OCI-LY7 (cell line): ENCODE results near the gene CDH2. TPM values are rescaled to one million over a fixed set of nuclear protein-coding genes. Genes with fewer than 3 reads are reported as not detected.

Source experiments
- BruUV-seq: library from RNA; stranded (reverse); fragments of 400-500 nt; replicated peaks from 2 replicates; lab custom pipeline; 2021; lab: Mats Ljungman, UMichigan
- CTCF ChIA-PET: fragments of 300-600 bp; sonication (Branson Sonifier 250); formaldehyde crosslinking; loops from one replicate; lab custom pipeline; 2022; ENCODE audit warnings: antibody characterized with exemption; ENCODE audit not compliant: unreplicated experiment; lab: Charles Lee
- POLR2A ChIA-PET: fragments of 300-600 bp; sonication (Branson Sonifier 250); formaldehyde crosslinking; loops from one replicate; lab custom pipeline; 2022; ENCODE audit warnings: antibody characterized with exemption; lab: Charles Lee
- DNase-seq: peaks from one replicate; pipeline ENCODE4 v3.0.0-alpha.2; 2015; ENCODE audit warnings: low spot score
- H2AFZ ChIP-seq: fragments of 200-600 bp; sonication (generic), shearing (Covaris generic); 2 replicates; pipeline ENCODE4 v1.6.1; 2014; ENCODE audit warnings: mild to moderate bottlenecking, antibody characterized with exemption, low read length, moderate library complexity
- H3K27ac ChIP-seq: fragments of 200-600 bp; sonication (generic); 2 replicates; pipeline ENCODE4 v1.5.1; 2014; ENCODE audit warnings: mixed run types, low read depth, mild to moderate bottlenecking, moderate library complexity, low read length, inconsistent platforms; ENCODE audit not compliant: poor library complexity, severe bottlenecking
- H3K36me3 ChIP-seq: fragments of 200-600 bp; sonication (generic); 2 replicates; pipeline ENCODE4 v1.6.1; 2014; ENCODE audit warnings: mild to moderate bottlenecking, antibody characterized with exemption, low read length, moderate library complexity, mixed read lengths; ENCODE audit not compliant: insufficient read depth
- H3K4me1 ChIP-seq: fragments of 200-600 bp; sonication (generic); 2 replicates; pipeline ENCODE4 v1.5.1; 2014; ENCODE audit warnings: mild to moderate bottlenecking, low read length; ENCODE audit not compliant: insufficient read depth, poor library complexity, severe bottlenecking
- H3K4me2 ChIP-seq: fragments of 200-600 bp; sonication (generic); 2 replicates; pipeline ENCODE4 v1.6.1; 2014; ENCODE audit warnings: mild to moderate bottlenecking, low read length
- H3K4me3 ChIP-seq: fragments of 200-600 bp; sonication (generic); 2 replicates; pipeline ENCODE4 v1.5.1; 2014; ENCODE audit warnings: mild to moderate bottlenecking, low read depth, low read length; ENCODE audit not compliant: poor library complexity, severe bottlenecking
- H3K79me2 ChIP-seq: fragments of 200-600 bp; sonication (generic); 2 replicates; pipeline ENCODE4 v1.6.1; 2016; ENCODE audit warnings: low read depth, mild to moderate bottlenecking, low read length, moderate library complexity, mixed read lengths; ENCODE audit not compliant: insufficient read depth
- H3K9me2 ChIP-seq: fragments of 200-600 bp; sonication (generic); 2 replicates; pipeline ENCODE4 v1.6.1; 2016; ENCODE audit warnings: mild to moderate bottlenecking, low read length, mixed read lengths; ENCODE audit not compliant: insufficient read depth
- H3K9me3 ChIP-seq: fragments of 200-600 bp; sonication (generic); 2 replicates; pipeline ENCODE4 v1.6.1; 2014; ENCODE audit warnings: mild to moderate bottlenecking, mixed run types, low read length, mixed read lengths
- H4K20me1 ChIP-seq: fragments of 200-600 bp; sonication (generic); 2 replicates; pipeline ENCODE4 v1.6.1; 2014; ENCODE audit warnings: mild to moderate bottlenecking, antibody characterized with exemption, low read length, moderate library complexity, mixed read lengths; ENCODE audit not compliant: insufficient read depth
- EZH2phosphoT487 ChIP-seq: fragments of 200-600 bp; sonication (generic); IDR thresholded peaks from 2 replicates; pipeline ENCODE4 v1.6.1; 2018; ENCODE audit warnings: low read depth, borderline replicate concordance, mild to moderate bottlenecking, mixed run types, antibody characterized with exemption, low read length, moderate library complexity, mixed read lengths
- intact Hi-C: fragments of 100-400 bp; cut with micrococcal nuclease; formaldehyde crosslinking; loops from one replicate; pipeline ENCODE4 v1.10.0; 2022; ENCODE audit not compliant: unreplicated experiment
- total RNA-seq, 2 experiments: library from RNA; depleted of rRNA in 1 of 2; stranded (reverse); fragments of >200 nt in 1 of 2; shearing (Covaris generic) in 1 of 2; gene quantifications; 2 replicates each; pipeline ENCODE4 v1.2.3, GENCODE V29; 2014 to 2022
- TF ChIP-seq, protein P1 (sequence below): fragments of 200-600 bp; sonication (generic); conservative IDR thresholded peaks from 2 replicates; pipeline ENCODE4 v1.5.1; 2014; ENCODE audit warnings: mild to moderate bottlenecking, antibody characterized with exemption, low read length, moderate library complexity, mixed read lengths

Gene CDH2
- total RNA-seq, 2 experiments from 2014 or later = not detected

GRCh38 chr18:27903906-27904305, 273.0 kb downstream of the CDH2 start:
- Histone ChIP-seq H2AFZ (no peak overlapping the region), H3K4me2 (no peak overlapping the region), H3K4me1 (no peaks in the 10 kb centered on the region), H3K79me2 (no peaks in the 10 kb centered on the region), H3K27ac (no peak overlapping the region), H3K4me3 (no peak overlapping the region), H3K36me3 (no peaks in the 10 kb centered on the region), H3K9me3 (no peaks in the 10 kb centered on the region), H3K9me2 (no peaks in the 10 kb centered on the region), H4K20me1 (no peaks in the 10 kb centered on the region)
- no peak for TF ChIP-seq EZH2phosphoT487
- TF ChIP-seq, protein P1, sequence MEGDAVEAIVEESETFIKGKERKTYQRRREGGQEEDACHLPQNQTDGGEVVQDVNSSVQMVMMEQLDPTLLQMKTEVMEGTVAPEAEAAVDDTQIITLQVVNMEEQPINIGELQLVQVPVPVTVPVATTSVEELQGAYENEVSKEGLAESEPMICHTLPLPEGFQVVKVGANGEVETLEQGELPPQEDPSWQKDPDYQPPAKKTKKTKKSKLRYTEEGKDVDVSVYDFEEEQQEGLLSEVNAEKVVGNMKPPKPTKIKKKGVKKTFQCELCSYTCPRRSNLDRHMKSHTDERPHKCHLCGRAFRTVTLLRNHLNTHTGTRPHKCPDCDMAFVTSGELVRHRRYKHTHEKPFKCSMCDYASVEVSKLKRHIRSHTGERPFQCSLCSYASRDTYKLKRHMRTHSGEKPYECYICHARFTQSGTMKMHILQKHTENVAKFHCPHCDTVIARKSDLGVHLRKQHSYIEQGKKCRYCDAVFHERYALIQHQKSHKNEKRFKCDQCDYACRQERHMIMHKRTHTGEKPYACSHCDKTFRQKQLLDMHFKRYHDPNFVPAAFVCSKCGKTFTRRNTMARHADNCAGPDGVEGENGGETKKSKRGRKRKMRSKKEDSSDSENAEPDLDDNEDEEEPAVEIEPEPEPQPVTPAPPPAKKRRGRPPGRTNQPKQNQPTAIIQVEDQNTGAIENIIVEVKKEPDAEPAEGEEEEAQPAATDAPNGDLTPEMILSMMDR = no peak
- no TSS peak for BruUV-seq
- CTCF ChIA-PET = no interaction called here
- POLR2A ChIA-PET = no interaction called here
- DNase-seq = no peak
- intact Hi-C loops = no loop called here

- Histone ChIP-seq H3K79me2 (no peaks in the 10 kb centered on the region), H3K27ac (no peak overlapping the region), H3K4me1 (no peaks in the 10 kb centered on the region), H3K9me3 (no peaks in the 10 kb centered on the region), H3K36me3 (no peaks in the 10 kb centered on the region), H2AFZ (no peak overlapping the region), H3K9me2 (no peaks in the 10 kb centered on the region), H3K4me2 (no peak overlapping the region), H4K20me1 (no peaks in the 10 kb centered on the region), H3K4me3 (no peak overlapping the region)
- ChIA-PET POLR2A (no interaction called here), CTCF (no interaction called here)
- TF ChIP-seq, protein P1 = no peak
- no peak for TF ChIP-seq EZH2phosphoT487
- no TSS peak for BruUV-seq
- no peak for DNase-seq
- intact Hi-C loops = no loop called here
Observed at GRCh38 chr18:27901424-27902226, 275.3 kb downstream of the CDH2 start.
